DND-41 (cell line): Measurements from ENCODE around the gene KCNAB2.

Source experiments
- ATAC-seq: fragments of 200-7000 bp; cut with Tn5 transposase; 3 replicates; pipeline ENCODE4 v1.9.1; 2021; ENCODE audit warnings: low read depth; ENCODE audit not compliant: insufficient read depth
- DNase-seq: peaks from one replicate; pipeline ENCODE4 v3.0.0-alpha.2; 2020
- H2AFZ ChIP-seq: 2 replicates; pipeline ENCODE4 v1.6.0; 2012; ENCODE audit warnings: low read depth, low read length
- H3K27ac ChIP-seq: 2 replicates; pipeline ENCODE4 v1.5.1; 2012; ENCODE audit warnings: low read length, inconsistent platforms
- H3K27me3 ChIP-seq: fragments of 200-600 bp; sonication (generic); 2 replicates; pipeline ENCODE4 v1.6.0; 2012; ENCODE audit warnings: low read length, mild to moderate bottlenecking, inconsistent platforms; ENCODE audit not compliant: insufficient read depth, poor library complexity
- H3K36me3 ChIP-seq: 2 replicates; pipeline ENCODE4 v1.5.1; 2012; ENCODE audit warnings: low read length, inconsistent platforms; ENCODE audit not compliant: insufficient read depth
- H3K4me1 ChIP-seq: 2 replicates; pipeline ENCODE4 v1.5.1; 2012; ENCODE audit warnings: mild to moderate bottlenecking, low read length; ENCODE audit not compliant: insufficient read depth
- H3K4me2 ChIP-seq: 2 replicates; pipeline ENCODE4 v1.6.0; 2012; ENCODE audit warnings: mild to moderate bottlenecking, moderate library complexity, low read length, inconsistent platforms; ENCODE audit not compliant: insufficient read depth
- H3K4me3 ChIP-seq, 2 experiments: fragments of 200-600 bp in 1 of 2; shearing (Covaris generic) in 1 of 2; 2 replicates each; pipeline ENCODE4 v1.5.1; 2012 to 2016; ENCODE audit warnings: inconsistent platforms in 2 of 2, low read length in 2 of 2, mild to moderate bottlenecking in 2 of 2, low read depth in 1 of 2, moderate library complexity in 1 of 2
- H3K79me2 ChIP-seq: 2 replicates; pipeline ENCODE4 v1.6.0; 2012; ENCODE audit warnings: low read length, inconsistent platforms; ENCODE audit not compliant: insufficient read depth
- H3K9ac ChIP-seq: 2 replicates; pipeline ENCODE4 v1.6.0; 2012; ENCODE audit warnings: low read depth, mild to moderate bottlenecking, inconsistent platforms, low read length, moderate library complexity
- H3K9me3 ChIP-seq: 2 replicates; pipeline ENCODE4 v1.5.1; 2012; ENCODE audit warnings: low read length, moderate library complexity, mild to moderate bottlenecking, inconsistent platforms; ENCODE audit not compliant: insufficient read depth, severe bottlenecking
- H4K20me1 ChIP-seq: 2 replicates; pipeline ENCODE4 v1.6.0; 2012; ENCODE audit warnings: low read length; ENCODE audit not compliant: insufficient read depth
- EZH2 ChIP-seq: IDR thresholded peaks from 3 replicates; pipeline ENCODE4 v1.6.1; 2012; ENCODE audit warnings: borderline replicate concordance, low read depth, mild to moderate bottlenecking, moderate library complexity, low read length, inconsistent platforms; ENCODE audit not compliant: severe bottlenecking
- TF ChIP-seq, protein P1 (sequence below): IDR thresholded peaks from 2 replicates; pipeline ENCODE4 v1.5.1; 2012; ENCODE audit warnings: borderline replicate concordance, low read length, moderate library complexity, mild to moderate bottlenecking; ENCODE audit not compliant: poor library complexity, severe bottlenecking; ENCODE audit errors: extremely low read depth

Gene KCNAB2

DNA sequence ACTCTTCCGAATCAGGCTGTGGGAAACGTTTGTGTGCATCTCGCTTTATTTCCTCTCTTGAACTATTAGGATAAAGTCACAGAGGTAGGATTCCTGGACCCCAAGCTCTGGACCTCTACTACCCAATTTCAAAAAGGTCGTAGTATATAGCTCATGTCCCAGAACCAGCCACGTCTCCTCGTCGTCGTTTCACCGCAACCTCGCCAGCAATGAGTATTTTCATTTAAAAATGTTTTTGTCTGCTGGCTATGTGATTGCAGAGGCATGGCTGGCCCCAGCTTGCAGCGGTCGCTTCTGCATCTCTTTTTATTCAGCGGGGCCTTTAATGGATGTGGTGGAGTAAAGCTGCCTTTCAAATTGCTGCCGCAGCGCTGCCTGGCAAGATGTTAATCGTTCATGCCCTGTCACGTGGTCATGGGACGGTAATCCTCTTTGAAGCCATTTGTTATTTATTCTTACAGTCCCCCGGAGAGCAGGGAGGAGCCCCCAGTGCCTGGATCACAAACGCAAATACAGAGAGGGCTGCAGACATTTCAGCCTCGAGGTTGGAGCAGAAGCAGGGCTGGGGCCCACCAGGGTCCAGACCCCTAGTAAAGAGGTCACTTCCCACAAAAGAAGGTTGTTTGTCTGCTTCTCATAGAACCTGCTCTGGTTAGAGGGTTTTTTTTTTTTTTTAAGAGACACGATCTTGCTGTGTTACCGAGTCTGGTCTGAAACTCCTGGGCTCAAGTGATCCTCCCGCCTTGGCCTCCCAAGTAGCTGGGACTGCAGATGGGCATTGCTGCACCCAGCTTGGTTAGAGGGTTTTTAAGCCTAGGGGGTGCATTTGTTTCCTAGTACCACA is 41.9 kb upstream of the KCNAB2 start:
- Histone ChIP-seq H3K36me3 (no peaks in the 10 kb centered on the region), H2AFZ (no peak overlapping the region), H3K79me2 (no peaks in the 10 kb centered on the region), H3K9ac (no peak overlapping the region), H3K9me3 (no peaks in the 10 kb centered on the region), H3K27ac (no peak overlapping the region), H4K20me1 (peaks cover 67% of the 10 kb centered on the region), H3K4me3 (no peak overlapping the region), H3K4me1 (no peaks in the 10 kb centered on the region), H3K27me3 (no peaks in the 10 kb centered on the region), H3K4me2 (no peak overlapping the region)
- ATAC-seq (no peak), DNase-seq (peak; percentile 33)
- TF ChIP-seq, protein P1, sequence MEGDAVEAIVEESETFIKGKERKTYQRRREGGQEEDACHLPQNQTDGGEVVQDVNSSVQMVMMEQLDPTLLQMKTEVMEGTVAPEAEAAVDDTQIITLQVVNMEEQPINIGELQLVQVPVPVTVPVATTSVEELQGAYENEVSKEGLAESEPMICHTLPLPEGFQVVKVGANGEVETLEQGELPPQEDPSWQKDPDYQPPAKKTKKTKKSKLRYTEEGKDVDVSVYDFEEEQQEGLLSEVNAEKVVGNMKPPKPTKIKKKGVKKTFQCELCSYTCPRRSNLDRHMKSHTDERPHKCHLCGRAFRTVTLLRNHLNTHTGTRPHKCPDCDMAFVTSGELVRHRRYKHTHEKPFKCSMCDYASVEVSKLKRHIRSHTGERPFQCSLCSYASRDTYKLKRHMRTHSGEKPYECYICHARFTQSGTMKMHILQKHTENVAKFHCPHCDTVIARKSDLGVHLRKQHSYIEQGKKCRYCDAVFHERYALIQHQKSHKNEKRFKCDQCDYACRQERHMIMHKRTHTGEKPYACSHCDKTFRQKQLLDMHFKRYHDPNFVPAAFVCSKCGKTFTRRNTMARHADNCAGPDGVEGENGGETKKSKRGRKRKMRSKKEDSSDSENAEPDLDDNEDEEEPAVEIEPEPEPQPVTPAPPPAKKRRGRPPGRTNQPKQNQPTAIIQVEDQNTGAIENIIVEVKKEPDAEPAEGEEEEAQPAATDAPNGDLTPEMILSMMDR = no peak

DNA sequence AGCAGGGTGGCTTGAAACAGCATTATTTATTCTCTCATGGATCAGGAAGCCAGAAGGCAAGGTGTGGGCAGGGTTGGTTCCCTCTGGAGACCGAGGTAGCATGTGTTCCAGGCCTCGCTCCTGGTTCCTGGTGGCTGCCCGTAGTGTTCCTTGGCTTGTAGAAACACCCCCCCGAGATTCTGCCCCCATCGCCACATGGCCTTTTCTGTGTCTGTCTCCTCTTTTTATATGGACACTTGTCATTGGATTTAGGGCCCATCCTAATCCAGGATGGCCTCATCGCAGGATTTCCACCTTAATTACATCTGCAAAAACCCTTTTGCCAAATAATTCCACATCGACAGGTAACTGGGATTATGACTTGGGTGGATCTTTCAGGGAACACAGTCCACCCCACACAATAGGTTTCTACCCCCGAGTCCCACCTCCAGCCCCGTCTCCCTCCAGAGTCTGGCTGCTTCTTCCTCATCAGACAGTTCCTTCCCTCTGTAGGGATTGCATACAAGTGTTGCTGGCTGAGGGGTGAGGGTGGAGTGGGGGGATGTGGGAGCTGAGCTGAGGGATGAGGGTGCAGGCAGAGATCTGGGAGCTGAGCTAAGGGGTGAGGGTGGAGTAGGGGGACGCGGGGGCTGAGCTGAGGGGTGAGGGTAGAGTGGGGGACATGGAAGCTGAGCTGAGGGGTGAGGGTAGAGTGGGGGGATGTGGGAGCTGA is 41.1 kb upstream of the KCNAB2 start:
- TF ChIP-seq EZH2 = no peak
- TF ChIP-seq, protein P1 = no peak
- ATAC-seq (no peak), DNase-seq (no peak)
- no peaks in the 10 kb centered on the region for H3K79me2 ChIP-seq
- no peak overlapping the region for H3K9ac ChIP-seq
- H3K4me1 ChIP-seq = no peaks in the 10 kb centered on the region
- H3K27ac ChIP-seq = no peak overlapping the region
- no peak overlapping the region for H3K4me2 ChIP-seq
- no peaks in the 10 kb centered on the region for H3K9me3 ChIP-seq
- no peak overlapping the region for H3K4me3 ChIP-seq
- peaks cover 64% of the 10 kb centered on the region for H4K20me1 ChIP-seq
- H3K27me3 ChIP-seq = no peaks in the 10 kb centered on the region
- no peaks in the 10 kb centered on the region for H3K36me3 ChIP-seq
- no peak overlapping the region for H2AFZ ChIP-seq

DNA sequence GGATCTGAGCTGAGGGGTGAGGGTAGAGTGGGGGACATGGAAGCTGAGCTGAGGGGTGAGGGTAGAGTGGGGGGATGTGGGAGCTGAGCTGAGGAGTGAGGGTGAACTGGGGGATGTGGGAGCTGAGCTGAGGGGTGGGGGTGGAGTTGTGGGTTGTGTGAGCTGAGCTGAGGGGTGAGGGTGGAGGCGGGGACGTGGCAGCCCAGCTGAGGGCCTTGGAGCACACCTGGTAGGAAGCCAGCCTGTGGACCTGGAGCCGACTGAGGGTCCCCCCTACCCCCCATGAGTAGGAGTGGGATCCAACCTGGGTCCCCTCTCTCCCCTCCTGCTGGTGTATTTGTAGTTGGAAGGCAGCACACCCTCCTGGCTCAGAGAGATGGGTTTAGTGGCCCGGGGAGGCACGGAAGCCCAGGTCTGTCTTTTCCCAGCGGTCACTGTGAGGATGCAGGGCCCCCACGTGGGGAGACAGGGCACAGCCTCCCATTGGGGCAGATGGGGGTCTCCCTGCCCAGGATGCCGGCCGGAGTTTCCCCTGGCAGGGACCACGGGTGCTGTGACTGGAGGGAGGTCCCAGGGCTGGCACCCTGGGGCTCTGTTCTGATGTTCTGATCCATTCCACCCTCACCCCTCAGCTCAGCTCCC is 40.3 kb upstream of the KCNAB2 start:
- Histone ChIP-seq H3K4me3 (no peak overlapping the region), H2AFZ (no peak overlapping the region), H3K9me3 (no peaks in the 10 kb centered on the region), H3K9ac (no peak overlapping the region), H4K20me1 (peaks cover 56% of the 10 kb centered on the region), H3K79me2 (no peaks in the 10 kb centered on the region), H3K27ac (no peak overlapping the region), H3K27me3 (no peaks in the 10 kb centered on the region), H3K36me3 (no peaks in the 10 kb centered on the region), H3K4me1 (no peaks in the 10 kb centered on the region), H3K4me2 (no peak overlapping the region)
- ATAC-seq = no peak
- no peak for TF ChIP-seq EZH2
- TF ChIP-seq, protein P1 = no peak
- DNase-seq = no peak
